ENCODE results near the gene IL20RB.
"Not testable (repeated sequence)": the region's sequence is repeated elsewhere in the genome, so short reads cannot be mapped to it uniquely, and the experiment has no call there.

Gene IL20RB

DNA sequence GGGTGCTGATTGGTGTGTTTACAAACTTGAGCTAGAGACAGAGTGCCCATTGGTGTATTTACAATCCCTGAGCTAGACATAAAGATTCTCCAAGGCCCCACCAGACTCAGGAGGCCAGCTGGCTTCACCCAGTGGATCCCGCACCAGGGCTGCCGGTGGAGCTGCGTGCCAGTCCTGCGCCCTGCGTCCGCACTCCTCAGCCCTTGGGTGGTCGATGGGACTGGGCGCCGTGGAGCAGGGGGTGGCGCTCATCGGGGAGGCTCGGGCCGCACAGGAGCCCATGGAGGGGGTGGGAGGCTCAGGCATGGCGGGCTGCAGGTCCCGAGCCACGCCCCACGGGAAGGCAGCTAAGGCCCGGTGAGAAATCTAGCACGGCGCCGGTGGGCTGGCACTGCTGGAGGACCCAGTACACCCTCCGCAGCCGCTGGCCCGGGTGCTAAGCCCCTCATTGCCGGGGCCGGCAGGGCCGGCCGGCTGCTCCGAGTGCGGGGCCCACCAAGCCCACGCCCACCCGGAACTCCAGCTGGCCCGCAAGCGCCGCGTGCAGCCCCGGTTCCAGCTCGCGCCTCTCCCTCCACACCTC is 29.7 kb downstream of the IL20RB start:
- not testable (repeated sequence) for DNase-seq (ENCODE audit: low spot score)

DNA sequence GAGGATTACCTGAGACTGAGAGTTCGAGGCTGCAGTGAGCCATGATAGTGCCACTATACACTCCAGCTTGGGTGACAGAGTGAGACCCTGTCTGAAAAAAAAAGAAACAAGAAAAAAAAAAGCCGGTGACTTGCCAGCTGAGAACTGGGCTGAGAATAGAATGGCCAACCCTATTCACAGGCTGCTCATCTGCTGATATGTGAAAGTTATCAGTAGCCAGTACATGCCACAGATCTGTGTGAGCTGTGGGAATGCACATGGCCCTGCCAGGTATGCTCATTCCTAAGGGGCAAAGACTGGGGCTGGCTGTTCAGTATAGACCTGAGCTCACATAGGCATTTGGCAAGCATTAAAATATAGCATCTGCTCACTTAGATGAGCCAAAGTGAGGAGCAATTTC is 30.9 kb downstream of the IL20RB start:
- no peak for DNase-seq (ENCODE audit: low spot score)

DNA sequence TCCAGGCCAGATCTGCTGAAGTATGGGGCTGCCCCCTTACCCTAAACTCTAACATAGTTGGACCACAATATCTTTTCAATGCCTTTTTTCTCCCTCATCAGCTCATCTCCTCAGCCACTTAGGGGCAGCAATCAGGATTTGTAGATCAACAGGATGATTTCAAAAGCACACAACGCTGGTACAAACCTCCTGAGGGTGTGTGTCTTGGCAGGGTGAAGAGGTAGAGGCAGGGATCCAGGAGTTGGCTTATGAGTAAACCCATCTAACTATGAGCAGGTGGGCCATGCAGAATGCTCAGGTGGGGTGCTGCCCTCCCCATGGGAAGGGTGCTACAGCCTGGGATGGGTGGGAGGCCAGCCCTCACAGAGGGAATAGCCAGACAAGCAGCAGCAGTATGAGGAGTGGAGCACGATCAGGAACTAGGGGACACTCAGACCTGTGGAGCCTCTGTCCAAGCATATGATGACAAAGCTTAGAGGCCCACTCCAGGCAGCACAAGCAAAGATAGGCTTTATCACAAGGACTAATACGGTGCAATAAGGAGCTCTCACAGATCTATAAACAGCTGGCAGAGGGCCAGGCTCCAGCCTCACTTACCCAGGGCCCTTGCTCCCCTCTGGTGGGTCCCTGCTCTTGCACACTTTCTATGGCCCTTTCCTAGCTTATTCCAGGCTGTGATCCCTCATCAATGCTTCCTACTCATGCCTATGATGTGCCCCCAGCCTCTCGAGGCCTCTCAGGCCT is 32.2 kb downstream of the IL20RB start:
- no peak for DNase-seq (ENCODE audit: low spot score)

DNA sequence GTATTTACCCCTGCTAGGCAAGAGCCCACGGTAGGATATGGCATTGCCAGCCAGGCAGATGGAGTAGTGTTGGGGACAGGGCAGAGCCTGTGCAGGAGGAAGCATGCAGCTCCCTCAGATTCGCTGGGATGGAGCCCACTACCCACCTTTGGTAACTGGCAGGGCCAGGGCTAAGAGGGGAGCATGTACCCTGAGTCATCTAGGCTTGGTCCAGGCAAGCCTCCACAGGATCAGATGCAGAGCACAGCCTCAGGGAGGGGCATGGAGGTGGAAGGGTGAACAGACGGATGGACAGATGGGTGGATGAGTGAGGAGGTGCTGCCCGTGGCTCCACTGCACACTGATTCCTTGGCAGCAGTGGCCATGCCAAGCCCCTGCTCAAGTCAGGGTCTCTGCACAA is 33.0 kb downstream of the IL20RB start:
- DNase-seq (ENCODE audit: low spot score), result no peak

DNA sequence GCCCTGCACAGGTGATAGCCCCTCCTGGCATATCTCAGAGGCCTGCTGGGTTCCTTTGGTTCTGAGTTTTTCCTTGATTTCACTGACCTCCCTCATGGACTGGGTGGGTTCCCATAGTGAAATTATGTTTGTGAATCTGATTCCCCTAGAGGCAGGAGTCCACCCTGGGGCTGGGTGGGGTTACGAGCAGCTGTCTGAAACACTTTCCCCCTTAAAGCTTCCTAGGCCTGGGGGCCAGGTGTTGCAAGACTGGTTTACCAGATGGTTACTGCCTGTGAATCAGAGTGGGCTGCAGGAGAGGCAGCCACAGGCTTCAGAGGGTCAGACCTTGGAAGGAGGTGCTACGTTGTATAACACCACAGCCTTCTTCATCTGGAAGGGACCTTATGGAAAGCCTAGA is 34.3 kb downstream of the IL20RB start:
- DNase-seq (ENCODE audit: low spot score), result no peak

DNA sequence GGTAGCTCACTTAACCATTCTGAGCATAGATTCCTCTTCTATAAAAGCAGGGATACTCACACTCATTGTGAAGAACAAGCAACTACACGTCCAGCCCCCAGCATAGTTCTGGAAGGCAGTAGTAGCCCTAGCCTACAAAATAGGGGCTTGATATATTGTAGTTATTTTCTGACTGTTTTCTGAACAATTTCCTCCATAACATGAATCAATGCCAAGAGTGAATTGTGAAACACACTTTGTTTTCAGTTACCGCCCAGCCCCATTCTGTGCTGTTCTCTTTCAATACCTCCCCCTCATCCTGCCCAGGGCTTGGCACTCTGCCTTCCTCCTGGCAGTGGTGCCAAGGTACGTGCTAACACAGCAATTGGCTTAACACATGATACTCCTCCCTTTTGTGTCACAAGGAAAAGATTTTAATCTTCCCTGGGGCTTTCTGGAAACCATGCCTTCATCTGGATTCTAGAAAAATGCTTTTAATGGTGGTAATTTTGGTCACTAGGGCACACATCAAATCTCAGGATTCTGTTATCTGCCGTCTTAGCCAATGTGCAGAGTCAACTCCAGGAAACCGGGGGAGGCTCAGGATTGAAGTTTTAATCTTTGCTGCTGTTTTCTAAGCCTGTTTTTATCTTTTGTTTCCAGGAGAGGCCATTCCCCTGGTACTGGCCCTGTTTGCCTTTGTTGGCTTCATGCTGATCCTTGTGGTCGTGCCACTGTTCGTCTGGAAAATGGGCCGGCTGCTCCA is 37.2 kb downstream of the IL20RB start:
- peak; percentile 60 for DNase-seq (ENCODE audit: low spot score)

DNA sequence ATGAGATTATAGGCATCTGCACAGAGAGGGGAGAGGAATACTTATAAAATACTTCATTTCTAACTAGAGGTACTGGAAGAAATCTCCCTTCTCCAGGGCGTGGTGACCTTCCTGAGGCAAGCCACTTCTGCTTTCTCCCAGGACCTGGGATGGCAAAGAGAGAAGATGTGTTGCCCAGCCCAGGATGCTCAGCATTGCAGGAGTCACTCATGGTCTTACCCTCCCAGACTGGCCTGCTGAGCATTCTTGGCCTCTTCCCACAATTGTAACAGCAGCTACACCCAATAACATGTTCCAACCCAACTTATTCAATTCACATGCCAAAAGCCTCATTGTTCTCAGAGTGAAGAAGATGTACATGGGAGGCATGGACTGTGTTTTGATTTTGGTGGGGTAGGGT is 37.9 kb downstream of the IL20RB start:
- DNase-seq (ENCODE audit: low spot score), result no peak

DNA sequence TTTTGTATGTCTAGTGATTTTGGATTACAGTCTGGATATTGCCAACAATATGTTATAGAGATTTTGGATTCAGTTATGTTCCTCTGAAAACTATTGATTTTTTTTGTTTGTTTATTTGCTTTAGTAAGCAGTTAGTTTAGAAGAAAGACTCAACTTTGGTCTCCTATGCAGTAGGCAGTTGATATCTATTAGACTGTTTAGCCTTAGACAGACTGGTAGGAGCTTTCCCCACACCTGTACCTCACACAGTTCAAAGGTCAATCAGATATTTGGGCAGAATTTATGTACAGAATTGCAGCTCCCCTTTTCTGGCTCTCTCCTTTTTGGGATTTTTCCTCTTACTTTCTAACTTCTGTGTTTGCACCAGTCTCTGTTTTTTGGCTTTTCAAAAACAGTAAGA is 42.3 kb downstream of the IL20RB start:
- DNase-seq (ENCODE audit: low spot score), result no peak

DNA sequence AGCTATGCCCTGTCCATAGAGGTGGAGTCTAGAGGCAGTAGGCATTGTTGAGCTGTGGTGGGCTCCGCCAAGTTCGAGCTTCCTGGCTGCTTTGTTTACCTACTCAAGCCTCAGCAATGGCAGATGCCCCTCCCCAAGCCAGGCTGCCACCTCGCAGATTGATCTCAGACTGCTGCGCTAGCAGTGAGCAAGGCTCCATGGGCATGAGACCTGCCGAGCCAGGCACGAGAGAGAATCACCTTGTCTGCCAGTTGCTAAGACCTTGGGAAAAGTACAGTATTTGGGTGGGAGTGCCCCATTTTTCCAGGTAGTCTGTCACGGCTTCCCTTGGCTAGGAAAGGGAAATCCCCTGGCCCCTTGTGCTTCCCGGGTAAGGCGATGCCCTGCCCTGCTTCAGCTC is 49.6 kb downstream of the IL20RB start:
- DNase-seq (ENCODE audit: low spot score), result not testable (repeated sequence)

DNA sequence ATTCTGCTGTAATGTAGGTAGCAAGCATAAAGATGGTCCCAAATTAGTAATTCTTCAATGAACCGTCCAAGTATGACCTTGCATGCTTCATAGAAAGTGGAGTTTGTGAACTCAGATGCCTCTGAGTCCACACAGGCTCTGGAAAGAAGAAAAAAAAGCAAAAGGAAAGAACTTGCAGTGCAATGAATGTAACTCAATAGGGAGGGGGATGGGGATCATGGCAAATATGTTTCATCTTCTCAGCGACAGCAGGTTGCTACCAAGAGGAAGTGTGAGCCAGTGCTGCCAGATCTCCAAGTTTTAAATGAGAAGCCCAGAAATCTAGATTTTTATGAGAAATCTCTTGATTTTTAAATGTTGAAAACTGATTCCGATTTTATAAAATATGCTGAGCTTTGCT is 50.3 kb downstream of the IL20RB start:
- no peak for DNase-seq (ENCODE audit: low spot score)

DNA sequence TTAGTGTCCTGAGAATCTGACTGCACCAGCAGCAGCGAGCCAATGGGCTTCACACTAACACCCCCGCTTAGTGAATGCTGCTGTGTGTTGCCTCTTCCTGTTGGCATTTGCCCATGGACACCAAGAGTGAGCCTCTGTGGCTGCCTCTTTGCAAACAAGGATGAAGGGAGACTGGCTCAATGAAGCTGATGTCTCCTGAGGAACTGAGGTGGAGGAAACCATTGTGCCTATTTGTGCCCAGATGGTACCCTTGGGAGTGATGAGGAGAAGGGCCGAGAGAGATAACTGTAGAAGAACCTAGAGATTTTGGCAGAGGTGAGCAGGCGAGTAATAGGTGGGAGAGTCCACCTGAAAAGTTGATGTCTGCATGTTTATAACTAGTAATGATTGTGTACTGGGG is 51.2 kb downstream of the IL20RB start:
- DNase-seq (ENCODE audit: low spot score), result no peak

DNA sequence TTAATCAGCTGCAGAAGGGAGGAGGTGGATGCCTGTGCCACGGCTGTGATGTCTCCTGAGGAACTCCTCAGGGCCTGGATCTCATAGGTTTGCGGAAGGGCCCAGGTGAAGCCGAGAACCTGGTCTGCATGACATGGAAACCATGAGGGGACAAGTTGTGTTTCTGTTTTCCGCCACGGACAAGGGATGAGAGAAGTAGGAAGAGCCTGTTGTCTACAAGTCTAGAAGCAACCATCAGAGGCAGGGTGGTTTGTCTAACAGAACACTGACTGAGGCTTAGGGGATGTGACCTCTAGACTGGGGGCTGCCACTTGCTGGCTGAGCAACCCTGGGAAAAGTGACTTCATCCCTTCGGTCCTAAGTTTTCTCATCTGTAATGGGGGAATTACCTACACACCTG is 52.4 kb downstream of the IL20RB start:
- DNase-seq (ENCODE audit: low spot score), result no peak

DNA sequence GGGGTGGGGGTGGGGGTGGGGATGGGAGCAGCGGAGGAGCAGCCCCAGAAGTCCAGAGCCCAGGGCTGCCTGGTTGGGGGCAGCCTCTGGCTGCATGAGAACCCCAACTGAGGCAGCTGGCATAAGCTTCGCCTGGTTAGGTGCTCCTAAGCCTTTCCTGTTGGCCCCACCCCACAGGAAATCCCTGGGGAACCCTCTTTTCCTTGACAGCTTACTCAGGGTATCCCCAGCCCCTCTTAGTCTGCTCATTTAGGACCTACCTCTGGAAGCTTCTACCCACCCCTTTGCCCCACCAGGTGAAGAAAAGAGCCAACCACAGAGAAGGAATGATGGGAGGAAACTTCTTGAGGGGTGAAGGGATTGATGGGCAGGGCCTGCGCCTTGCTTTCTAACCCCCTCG is 53.4 kb downstream of the IL20RB start:
- DNase-seq (ENCODE audit: low spot score), result no peak

DNA sequence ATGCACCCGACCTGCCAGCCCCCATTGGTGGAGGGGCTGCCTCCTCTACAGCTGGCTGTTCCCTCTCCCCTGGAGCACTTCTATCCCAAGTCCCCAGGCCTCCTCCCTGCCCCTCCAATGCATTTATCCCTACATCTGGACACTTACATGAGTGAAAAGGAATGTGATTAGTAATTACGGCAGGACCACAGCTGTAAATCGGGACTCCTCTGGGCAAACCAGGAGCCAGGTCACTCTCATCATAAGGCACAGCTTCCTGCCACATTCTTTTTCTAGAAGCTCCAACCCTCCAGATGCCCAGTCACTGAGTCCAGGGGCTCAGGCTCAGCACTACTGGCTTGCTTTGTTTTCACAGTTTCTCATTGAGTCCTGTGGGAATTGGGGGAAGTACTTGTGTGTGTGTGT is 54.3 kb downstream of the IL20RB start:
- peak; percentile 34 for DNase-seq (ENCODE audit: low spot score)

DNA sequence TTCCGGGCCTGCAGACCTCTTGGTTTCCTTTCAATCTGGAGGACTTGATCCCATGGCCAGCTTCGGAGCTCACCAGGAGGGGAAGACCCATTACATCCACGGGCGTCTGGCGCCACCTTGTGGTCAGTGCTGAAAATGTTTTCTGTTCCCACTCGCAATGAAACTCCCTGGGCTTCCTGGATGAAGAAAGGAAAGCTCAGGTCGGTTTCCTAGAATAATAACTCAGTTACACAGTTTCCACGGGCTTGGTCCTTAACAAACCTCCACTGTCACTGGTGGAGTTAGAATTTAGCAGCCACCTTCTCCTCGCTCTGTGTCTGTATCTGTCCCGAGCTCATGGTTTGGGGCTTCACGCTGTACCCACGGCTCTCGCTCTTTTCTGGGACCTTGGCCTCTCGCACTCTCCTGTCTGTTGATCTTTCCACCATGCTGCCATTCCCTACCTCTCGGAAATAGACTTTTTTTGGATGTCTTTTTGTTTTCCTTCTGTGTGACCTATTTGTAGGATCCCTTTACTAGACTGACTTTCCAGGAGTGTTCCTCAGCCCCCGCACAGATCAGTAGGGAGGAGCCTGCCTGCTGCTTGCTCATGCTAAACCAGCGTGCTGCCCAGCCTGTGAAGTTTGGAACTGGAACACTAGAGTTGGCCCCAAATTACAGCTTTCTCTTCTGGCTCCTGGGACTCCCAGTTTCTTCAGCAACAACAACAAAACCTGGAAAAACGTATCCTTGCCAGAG is 56.3 kb downstream of the IL20RB start:
- peak; percentile 89 for DNase-seq (ENCODE audit: low spot score)

DNA sequence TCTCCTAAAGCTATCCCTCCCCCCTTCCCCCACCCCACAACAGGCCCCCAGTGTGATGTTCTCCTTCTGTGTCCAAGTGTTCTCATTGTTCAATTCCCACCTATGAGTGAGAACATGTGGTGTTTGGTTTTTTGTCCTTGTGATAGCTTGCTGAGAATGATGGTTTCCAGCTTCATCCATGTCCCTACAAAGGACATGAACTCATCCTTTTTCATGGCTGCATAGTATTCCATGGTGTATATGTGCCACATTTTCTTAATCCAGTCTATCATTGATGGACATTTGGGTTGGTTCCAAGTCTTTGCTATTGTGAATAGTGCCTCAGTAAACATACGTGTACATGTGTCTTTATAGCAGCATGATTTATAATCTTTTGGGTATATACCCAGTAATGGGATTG is 59.5 kb downstream of the IL20RB start:
- not testable (repeated sequence) for DNase-seq (ENCODE audit: low spot score)

DNA sequence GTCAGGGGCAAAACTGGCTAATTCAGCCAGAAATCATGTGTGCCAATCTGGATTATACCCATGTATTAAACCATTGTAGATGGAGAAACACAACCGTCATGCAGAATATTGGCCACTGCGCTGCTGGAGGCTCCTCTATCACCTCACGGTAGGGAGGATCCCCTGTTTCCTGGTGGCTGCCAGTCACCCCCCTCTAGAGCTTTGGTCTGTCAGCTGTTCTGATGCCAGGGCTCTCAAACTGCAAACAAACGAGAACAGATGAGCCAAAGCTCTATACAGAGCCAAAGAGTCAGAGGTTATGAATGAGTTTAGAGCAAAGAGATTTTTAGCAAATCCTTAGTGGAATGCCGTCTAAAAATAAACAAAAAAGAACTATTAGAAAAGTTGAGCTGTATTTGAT is 62.5 kb downstream of the IL20RB start:
- no peak for DNase-seq (ENCODE audit: low spot score)

DNA sequence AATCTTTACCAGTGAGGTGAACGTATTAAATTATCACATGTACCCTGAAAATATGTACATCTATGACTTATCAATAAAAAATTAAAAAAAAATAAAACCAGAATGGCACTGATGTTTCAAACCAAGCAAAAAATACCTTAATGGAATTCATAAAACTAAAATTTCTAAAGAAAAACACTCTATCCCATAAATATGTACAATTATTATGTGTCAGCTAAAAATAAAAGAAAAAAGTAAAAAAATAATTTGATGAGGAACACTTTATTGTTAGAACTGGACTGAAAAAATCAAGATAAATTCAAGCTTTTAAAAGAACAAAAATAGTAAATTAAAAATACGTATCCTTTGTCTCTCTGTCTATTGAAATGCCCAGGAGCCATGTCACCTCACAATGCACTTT is 63.1 kb downstream of the IL20RB start:
- no peak for DNase-seq (ENCODE audit: low spot score)

DNA sequence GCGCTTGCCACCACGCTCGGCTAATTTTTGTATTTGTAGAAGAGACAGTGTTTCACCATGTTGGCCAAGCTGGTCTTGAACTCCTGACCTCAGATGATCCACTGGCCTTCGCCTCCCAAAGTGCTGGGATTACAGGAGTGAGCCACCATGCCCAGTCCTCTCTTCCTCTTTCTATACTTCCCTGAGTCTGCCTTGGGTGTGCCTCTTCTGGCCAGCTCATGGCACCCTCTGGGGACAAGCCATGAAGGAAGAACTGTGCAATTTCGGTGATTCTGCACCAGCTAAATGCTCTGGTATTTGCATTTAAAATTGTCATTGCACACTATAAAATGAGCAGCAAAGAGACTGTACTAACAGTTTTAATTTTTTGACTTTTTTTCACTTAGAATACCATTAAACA is 66.6 kb downstream of the IL20RB start:
- no peak for DNase-seq (ENCODE audit: low spot score)

DNA sequence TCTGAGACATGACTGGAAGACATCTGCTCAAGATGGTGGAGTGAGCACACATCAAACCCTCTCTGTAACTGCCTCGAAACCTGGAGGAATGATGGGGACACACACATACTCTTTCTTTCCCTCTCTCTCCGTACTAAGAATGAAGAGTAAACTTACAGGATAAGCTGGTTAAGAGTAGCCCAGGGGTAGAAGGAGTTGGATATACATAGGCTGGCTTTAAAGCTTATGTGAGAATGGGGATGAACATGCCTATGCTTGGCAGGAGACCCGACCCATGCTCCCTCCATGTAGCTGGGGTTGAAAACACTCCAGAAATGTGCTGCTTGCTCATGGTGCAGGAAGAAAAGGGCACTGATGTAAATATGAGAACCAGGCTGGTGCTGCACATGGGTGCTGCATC is 68.9 kb downstream of the IL20RB start:
- DNase-seq (ENCODE audit: low spot score), result no peak

DNA sequence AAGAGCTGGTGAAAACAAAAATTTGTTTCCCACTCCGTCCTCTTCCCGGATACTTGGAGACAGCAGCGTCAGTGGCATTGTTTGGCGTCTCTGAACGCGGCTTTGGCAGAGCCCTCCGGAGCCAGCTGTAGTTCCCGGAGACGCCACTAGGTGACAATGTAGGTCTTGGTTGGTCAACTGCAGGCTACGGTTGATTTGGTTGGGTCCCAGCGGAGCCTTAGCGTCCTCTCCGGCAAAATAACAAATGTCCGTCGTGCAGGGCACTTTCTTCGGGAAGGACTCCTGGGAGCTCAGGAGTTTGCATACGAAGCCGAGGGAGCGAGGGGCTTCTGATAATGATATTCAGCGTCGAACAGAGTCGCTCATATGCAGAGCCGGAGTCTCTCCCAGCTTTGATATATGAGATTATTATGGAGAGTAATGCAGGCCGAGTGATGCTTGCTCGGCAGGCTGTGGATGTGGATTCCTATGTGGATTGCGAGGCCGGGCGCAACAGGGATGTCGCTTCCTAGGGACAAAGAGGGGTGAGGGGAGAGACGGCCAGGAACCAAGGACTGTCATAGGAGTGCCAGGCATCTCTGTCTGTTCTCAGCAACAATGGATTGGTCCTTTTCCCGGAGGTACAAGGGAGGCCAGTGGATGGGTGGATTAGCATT is 74.8 kb downstream of the IL20RB start:
- peak; percentile 81 for DNase-seq (ENCODE audit: low spot score)

DNA sequence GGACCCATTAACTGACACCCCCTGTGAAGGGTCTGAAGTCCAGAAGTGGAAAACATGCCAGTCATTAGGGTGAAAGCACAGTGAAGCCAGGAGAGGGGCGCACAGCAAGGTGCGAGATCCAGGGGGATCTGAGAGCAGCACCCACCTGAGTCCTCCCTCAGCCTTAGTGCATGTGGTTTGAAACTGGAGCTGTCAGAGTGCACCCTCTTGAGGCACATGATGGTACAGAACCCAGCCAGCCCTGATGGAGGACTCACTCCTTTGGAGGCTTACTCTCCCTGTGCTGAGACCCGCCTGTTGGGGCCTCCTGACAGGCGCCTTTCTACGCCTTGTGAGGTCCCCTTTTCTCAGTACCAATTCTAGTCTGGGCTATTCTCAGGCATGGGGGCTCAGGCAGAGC is 77.8 kb downstream of the IL20RB start:
- peak; percentile 20 for DNase-seq (ENCODE audit: low spot score)
